Activated CD4-positive, alpha-beta T cell treated with anti-CD3 and anti-CD28 coated beads for 48 hours (primary cell): ENCODE results near the gene EFNA3.

Source experiments
- DNase-seq: peaks from one replicate; pipeline ENCODE4 v3.0.0-alpha.2; 2020

The EFNA3 gene

GRCh38 chr1:155048449-155049334 lies 29.9 kb upstream of the EFNA3 start:
- no peak for DNase-seq

- DNase-seq: no peak
Measured at GRCh38 chr1:155049651-155050559, 28.7 kb upstream of the EFNA3 start.

GRCh38 chr1:155050560-155051341 lies 27.9 kb upstream of the EFNA3 start, which contains the start of gene ADAM15:
Gene ADAM15 (plus strand): TSS chr1:155051316. CDS start chr1:155051387, 71 bp downstream.
- DNase-seq: peak; percentile 85

GRCh38 chr1:155051342-155051776 lies 27.3 kb upstream of the EFNA3 start:
- no peak for DNase-seq

DNA sequence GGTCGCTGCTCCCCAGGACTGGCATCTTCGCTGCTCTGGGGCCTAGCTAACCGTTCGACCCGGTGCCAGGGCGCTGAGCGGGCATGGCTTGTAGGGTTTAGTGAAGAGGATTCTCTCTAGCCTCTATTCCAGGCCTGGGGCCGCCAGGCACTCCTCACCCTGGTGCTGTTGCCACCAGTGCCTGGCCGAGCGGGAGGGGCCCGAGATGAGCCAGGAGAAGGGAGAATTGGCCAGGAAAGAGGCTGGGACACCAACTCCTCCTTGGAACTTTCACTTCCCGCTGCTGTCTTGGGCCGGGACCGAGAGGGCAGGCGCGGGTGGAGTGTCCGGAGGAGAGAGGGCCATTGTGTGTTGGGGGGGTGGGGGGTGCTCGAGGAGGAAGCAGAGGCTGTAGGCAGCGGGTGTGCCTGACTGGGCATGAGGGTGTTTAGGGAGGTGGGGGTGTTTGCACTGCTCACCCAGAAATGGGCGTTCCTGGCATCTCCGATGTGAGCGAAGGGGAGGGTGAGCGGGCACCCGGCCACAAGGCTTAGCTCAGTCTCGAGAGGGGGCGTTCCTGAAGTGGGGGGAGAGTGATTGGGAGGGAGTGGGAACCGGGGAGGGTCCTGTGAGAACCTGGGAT lies 26.7 kb upstream of the EFNA3 start:
- DNase-seq: peak; percentile 50

DNA sequence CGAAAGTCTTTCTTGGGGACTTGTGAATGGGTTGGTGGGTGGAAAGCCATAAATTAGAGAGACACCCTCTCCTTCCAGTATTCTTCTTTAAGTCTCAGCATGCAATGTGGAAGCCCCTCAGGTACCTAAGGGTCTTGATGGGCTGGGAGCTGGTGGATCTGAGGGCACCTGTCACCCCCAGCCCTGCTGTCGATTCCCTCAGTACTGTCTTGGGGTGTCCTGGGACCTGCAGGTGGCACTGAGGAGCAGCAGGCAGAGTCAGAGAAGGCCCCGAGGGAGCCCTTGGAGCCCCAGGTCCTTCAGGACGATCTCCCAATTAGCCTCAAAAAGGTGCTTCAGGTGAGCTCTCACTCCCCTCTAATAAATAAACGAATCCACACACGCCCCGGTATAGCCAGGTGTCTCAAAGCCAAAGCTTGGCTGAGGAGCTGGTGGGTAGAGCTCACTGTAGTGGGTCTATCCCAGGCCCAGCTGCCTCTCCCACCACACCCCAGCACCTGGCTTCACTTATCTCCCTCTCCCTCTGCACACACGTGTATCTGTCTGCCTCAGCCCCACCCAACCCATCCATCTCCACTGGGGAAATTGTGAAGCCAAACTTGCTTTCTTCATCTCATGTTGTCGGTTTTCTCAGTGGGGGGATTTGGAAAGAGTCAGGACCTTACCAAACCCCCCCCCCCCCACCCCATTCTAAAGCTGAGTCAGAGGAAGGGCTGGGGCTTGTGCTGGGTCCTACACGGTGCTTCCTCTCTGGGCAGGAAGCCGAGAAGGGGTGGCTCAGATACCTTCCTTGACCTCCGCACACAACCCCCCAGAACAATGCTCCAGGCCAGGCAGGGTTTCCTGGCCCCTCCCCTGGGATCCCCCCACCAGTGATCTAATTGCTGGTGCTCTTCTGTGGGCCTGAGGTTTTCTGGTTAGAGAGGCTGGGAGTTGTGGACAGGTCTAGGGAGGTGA lies 25.9 kb upstream of the EFNA3 start:
- DNase-seq: peak; percentile 51

GRCh38 chr1:155053531-155054105 lies 25.0 kb upstream of the EFNA3 start:
- DNase-seq: no peak

- no peak for DNase-seq
Measured at GRCh38 chr1:155057104-155057503, 21.5 kb upstream of the EFNA3 start.

- no peak for DNase-seq
Measured at GRCh38 chr1:155057788-155058211, 20.8 kb upstream of the EFNA3 start.

DNA sequence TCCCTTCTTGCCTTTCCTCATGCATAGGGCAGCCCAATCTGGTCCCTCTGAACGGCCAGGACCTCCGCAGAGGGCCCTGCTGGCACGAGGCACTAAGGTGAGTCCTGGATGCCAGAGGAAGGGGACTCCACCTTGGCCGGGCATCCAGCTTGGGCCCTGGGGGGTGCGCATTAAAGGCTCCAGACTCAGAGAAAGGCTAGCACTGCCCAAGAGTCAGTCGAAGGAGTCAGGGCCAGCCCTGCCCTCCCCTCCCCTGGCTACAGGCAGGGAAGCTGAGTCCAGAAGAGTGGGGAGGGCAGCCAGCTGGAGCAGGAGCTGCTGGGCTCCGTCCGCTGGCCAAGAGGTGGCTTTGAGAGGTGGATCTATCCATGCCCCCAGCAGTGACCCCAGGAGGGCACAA lies 17.9 kb upstream of the EFNA3 start:
- no peak for DNase-seq

GRCh38 chr1:155061381-155062150 lies 17.1 kb upstream of the EFNA3 start:
- peak; percentile 98 for DNase-seq

DNA sequence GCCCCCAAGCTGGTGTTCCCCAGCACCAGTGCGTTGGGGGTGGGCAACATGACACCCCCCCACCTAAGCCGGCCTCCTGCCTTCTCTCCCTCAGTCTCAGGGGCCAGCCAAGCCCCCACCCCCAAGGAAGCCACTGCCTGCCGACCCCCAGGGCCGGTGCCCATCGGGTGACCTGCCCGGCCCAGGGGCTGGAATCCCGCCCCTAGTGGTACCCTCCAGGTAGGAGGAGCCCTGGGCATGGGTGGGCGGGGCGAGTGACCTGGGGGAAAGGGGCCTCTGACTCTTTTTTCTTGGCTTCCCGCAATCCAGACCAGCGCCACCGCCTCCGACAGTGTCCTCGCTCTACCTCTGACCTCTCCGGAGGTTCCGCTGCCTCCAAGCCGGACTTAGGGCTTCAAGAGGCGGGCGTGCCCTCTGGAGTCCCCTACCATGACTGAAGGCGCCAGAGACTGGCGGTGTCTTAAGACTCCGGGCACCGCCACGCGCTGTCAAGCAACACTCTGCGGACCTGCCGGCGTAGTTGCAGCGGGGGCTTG lies 16.4 kb upstream of the EFNA3 start:
- no peak for DNase-seq

GRCh38 chr1:155062702-155063411 lies 15.8 kb upstream of the EFNA3 start:
- DNase-seq: peak; percentile 90

DNA sequence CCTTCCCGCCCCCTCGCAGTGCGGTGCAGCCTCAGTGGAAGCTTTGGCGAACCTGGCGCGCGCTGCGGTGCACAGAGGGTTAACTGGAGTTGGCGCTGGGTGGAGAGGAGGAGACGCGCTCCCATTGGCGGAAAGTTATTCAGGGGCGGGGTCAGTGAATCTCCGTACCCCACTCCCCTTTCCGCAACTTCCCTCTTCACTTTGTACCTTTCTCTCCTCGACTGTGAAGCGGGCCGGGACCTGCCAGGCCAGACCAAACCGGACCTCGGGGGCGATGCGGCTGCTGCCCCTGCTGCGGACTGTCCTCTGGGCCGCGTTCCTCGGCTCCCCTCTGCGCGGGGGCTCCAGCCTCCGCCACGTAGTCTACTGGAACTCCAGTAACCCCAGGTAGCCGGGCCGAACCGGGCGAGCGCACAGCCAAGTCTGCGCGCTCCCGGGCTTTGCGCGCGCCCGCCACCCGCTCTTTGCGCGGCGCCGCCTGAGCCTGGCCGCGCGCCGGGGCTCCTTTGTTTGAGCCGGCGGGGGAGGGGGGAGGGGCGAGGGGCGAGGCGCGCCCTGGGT lies 15.0 kb upstream of the EFNA3 start, which contains the start of gene EFNA4:
EFNA4 (plus strand) TSS at position 191 of the 561 bp plus-strand sequence; CDS start at position 275, 84 bp downstream.
- DNase-seq: peak; percentile 88

DNA sequence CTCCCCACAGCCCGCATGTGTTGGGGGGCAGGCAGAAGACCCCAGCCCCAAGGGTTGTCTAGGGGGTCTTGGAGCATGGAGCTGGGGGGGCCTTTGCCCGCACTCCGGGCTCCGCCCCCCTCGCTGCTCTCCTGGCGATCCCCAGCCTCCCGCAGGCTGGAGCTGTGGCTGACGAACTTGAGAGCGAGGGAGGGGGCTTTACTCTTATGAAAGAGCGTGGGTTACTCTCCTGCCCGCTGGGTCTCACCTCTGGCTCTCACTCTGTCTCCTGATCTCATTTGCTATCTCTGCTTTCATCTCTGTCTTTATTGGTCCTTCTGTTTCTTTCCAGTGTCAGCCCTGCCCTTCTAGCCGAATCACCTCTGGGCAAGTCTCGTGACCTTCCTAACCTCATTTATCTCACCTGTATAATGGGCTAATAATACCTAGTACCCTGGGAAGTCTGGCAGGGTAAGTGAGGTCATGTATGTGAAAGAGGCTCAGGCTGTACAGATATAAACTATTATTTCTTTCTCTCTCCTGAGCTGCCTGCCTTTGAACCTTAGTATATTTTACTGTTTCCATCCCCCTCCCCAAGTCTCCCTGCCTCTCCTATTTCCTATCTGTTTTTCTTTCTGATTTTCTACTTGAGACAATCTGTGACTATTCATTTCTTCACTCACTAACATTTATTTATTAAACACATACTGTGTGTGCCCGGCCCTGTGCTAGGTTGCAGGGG lies 14.4 kb upstream of the EFNA3 start:
- DNase-seq: peak; percentile 32

- no peak for DNase-seq
Measured at GRCh38 chr1:155064832-155065429, 13.7 kb upstream of the EFNA3 start.

- no peak for DNase-seq
Measured at GRCh38 chr1:155066777-155067176, 11.9 kb upstream of the EFNA3 start.
